IPS DF 4.7 (cell line): ENCODE measurements around the gene SCAF11.
A peak's percentile ranks its signal among the peaks of the same experiment; 100 is the strongest.

Source experiments
- DNase-seq: peaks from one replicate; pipeline ENCODE4 v3.0.0-alpha.2; 2013; ENCODE audit warnings: low spot score; ENCODE audit errors: extremely low read depth

The SCAF11 gene

GRCh38 chr12:45918818-45919217 is 71.6 kb downstream of the SCAF11 start:
- no peak for DNase-seq

- no peak for DNase-seq
Measured at GRCh38 chr12:45915405-45915804, 75.0 kb downstream of the SCAF11 start.

GRCh38 chr12:45914090-45914489 is 76.3 kb downstream of the SCAF11 start:
- DNase-seq = no peak

GRCh38 chr12:45913631-45914030 is 76.7 kb downstream of the SCAF11 start:
- no peak for DNase-seq

- no peak for DNase-seq
Measured at GRCh38 chr12:45912774-45913173, 77.6 kb downstream of the SCAF11 start.

- no peak for DNase-seq
Measured at GRCh38 chr12:45909041-45909713, 81.2 kb downstream of the SCAF11 start.

- DNase-seq = no peak
Measured at GRCh38 chr12:45907955-45908354, 82.4 kb downstream of the SCAF11 start.

- DNase-seq = no peak
Measured at GRCh38 chr12:45898094-45898493, 92.3 kb downstream of the SCAF11 start.

- no peak for DNase-seq
Measured at GRCh38 chr12:45895961-45896360, 94.4 kb downstream of the SCAF11 start.

- DNase-seq = peak; percentile 25
Measured at GRCh38 chr12:45893240-45893639, 97.1 kb downstream of the SCAF11 start.

- DNase-seq = no peak
Measured at GRCh38 chr12:45890276-45890675, 100.1 kb downstream of the SCAF11 start.

- peak; percentile 22 for DNase-seq
Measured at GRCh38 chr12:45887544-45887943, 102.8 kb downstream of the SCAF11 start.

GRCh38 chr12:45886685-45887084 is 103.7 kb downstream of the SCAF11 start:
- no peak for DNase-seq

GRCh38 chr12:45883187-45883586 is 107.2 kb downstream of the SCAF11 start:
- DNase-seq = no peak

GRCh38 chr12:45880533-45880932 is 109.8 kb downstream of the SCAF11 start:
- DNase-seq = no peak

- no peak for DNase-seq
Measured at GRCh38 chr12:45879363-45879895, 110.9 kb downstream of the SCAF11 start.

GRCh38 chr12:45878630-45879255 is 111.6 kb downstream of the SCAF11 start:
- DNase-seq = no peak

GRCh38 chr12:45877069-45877468 is 113.3 kb downstream of the SCAF11 start:
- DNase-seq = no peak

- no peak for DNase-seq
Measured at GRCh38 chr12:45872446-45872845, 117.9 kb downstream of the SCAF11 start.
